IPS DF 4.7 (cell line): ENCODE data around the gene EFCAB6.
"Not testable (repeated sequence)": the region's sequence is repeated elsewhere in the genome, so short reads cannot be mapped to it uniquely, and the experiment has no call there.

Experiments used
- DNase-seq: peaks from one replicate; pipeline ENCODE4 v3.0.0-alpha.2; 2013; ENCODE audit warnings: low spot score; ENCODE audit errors: extremely low read depth

Gene EFCAB6

GRCh38 chr22:43723816-43724215 lies 88.3 kb downstream of the EFCAB6 start:
- DNase-seq = no peak

DNA sequence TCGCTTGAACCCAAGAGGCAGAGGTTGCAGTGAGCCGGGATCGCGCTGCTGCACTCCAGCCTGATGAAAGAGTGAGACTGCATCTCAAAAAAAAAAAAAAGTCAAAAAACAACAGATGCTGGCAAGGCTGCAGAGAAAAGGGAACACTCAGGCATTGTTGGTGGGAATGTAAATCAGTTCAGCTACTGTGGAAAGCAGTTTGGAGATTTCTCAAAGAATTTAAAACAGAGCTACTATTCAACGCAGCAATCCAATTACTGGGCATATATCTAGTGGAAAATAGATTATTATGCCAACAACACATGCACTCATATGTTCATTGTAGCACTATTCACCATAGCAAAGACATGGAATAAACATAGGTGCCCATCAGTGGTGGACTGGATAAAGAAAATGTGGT lies 89.7 kb downstream of the EFCAB6 start:
- no peak for DNase-seq

- no peak for DNase-seq
These were observed 91.4 kb downstream of the EFCAB6 start for GRCh38 chr22:43720716-43721115.

GRCh38 chr22:43714104-43714503 lies 98.0 kb downstream of the EFCAB6 start:
- no peak for DNase-seq

- DNase-seq = no peak
These were observed 100.4 kb downstream of the EFCAB6 start for GRCh38 chr22:43711681-43712080.

- no peak for DNase-seq
These were observed 104.5 kb downstream of the EFCAB6 start for GRCh38 chr22:43707648-43708047.

- no peak for DNase-seq
These were observed 105.4 kb downstream of the EFCAB6 start for GRCh38 chr22:43706571-43707328.

DNA sequence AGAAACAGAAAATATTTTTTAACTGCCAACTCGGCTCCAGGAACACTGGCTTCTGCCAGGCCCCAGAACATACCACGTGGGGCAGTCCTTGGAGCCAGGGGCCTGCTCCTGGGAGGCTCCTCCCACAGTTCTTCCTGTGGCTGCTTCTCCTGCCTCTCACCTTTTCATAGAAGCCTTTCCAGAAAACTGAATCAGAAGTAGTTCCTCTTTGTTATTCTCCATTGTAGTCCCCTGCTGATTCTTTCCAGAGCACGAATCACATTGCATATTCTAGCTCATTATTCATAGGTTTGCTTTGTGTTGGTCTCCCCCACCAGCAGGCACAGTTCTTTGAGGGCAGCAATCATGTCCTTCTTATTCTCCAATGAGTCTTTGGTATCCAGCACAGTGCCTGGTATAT lies 106.0 kb downstream of the EFCAB6 start:
- no peak for DNase-seq

DNA sequence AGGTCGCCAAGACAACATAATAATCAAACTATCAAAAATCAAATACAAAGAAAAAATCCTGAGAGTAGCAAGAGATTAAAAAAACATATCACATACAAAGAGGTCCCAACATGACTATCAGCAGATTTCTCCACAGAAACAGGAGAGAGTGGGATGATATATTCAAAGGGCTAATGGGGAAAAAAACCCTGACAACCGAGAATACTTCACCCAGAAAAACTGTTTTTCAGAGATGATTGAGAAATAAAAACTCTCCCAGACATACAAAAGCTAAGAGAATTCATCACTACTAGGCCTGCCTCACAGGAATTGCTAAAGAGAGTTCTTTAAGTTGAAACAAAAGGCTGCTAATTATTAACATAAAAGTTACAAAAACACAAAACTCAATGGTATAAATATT lies 108.1 kb downstream of the EFCAB6 start:
- no peak for DNase-seq

DNA sequence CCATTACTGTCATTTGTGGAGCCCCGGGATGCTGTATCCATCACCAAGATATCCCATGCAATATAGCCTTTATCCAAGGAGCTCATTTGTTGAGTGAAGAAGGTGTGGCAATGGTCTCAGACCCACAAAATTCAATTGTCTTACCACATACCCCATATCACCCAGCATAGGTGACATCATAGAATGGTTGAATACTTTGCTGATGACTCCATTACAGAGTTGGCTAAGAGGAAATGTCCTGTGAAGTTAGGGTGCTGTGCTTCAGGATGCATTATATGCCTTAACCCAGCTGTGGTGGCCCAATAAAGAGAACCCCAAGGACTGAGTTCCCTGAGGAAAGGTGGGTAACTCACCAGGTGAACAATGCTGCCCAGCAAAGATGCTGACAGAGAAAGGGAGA lies 113.7 kb downstream of the EFCAB6 start:
- no peak for DNase-seq

- DNase-seq = no peak
These were observed 114.2 kb downstream of the EFCAB6 start for GRCh38 chr22:43697894-43698293.

GRCh38 chr22:43693249-43693648 lies 118.9 kb downstream of the EFCAB6 start:
- no peak for DNase-seq

- no peak for DNase-seq
These were observed 122.7 kb downstream of the EFCAB6 start for GRCh38 chr22:43689356-43689755.

- DNase-seq = no peak
These were observed 129.3 kb downstream of the EFCAB6 start for GRCh38 chr22:43682851-43683250.

GRCh38 chr22:43681731-43682360 lies 130.3 kb downstream of the EFCAB6 start:
- DNase-seq = no peak

DNA sequence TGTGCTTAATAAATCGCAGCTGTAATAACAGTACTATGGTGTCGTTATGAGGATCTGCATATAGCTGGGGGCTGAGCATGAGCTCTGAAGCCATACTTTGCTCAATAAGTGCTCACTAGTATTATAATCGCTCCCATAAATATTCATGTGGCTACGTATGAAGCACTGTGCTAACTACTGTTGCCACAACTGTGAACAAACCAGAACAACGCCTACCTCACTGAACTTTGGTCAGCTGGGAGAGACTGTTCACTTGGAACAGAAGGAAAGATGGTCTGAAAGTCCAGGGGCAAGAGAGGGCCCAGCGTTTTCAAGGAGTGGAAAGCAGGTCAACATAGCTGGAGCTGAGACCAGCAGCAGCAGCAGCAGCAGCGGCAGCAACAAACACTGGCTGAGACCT lies 141.6 kb downstream of the EFCAB6 start:
- DNase-seq = no peak

GRCh38 chr22:43669190-43669589 lies 142.9 kb downstream of the EFCAB6 start:
- DNase-seq = no peak

DNA sequence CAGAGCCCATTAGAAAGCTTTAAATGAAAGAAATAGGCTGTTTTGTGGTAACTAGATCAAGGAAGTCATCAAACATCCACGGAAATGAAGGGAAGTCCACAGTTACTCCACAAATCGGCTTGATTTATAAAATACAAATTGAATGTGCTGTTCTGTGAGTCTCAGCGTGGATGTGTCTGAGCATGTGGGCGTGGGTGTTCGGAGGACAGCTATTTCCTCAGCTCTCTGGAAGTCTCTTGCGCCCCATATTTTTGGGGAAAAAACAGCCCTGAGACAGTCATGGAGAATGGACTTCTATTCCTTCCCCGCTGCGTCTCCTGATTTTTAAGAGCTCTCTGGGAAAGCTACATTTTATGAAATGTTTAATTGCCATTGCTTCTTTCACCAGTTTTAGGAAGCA lies 144.4 kb downstream of the EFCAB6 start:
- no peak for DNase-seq

DNA sequence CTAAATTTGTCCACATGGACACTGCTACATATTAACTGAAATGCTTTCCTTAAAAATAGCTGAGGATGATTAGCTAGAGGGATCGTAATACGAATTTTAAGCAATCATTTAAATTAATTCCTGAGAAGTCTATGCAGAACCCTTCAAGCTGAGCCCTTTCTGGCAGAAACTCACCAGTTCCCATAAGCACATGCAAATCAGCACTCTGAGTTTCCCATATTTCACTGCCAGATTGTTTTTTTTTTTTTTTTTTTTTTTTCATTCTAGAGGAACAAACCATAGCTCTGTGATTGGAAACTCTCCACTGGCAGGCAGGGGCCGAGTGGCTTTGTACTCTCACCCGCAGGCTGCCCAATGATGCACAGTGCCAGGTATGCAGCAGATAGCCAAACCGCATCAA lies 145.6 kb downstream of the EFCAB6 start:
- no peak for DNase-seq

DNA sequence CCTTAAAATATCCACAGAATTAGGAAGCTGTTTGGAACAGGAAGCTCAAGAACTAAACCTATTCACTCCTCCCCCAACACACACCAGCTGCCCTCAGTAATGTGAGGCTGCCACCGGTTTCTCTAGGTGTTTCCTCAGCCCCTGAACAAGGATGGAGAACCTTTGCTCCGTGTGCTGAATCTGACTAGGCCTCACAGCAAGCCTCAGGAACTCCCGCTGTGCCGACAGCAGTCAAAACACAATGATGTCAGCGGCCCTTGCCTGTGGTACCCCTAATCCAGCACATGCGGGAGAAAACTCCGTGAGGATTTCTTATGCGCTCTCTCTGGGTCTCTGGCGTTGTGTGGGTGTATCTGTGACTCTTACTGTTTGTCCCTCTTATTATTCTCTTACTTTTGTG lies 153.3 kb downstream of the EFCAB6 start:
- no peak for DNase-seq

- not testable (repeated sequence) for DNase-seq
These were observed 155.5 kb downstream of the EFCAB6 start for GRCh38 chr22:43656581-43656980.

GRCh38 chr22:43654271-43654670 lies 157.8 kb downstream of the EFCAB6 start:
- DNase-seq = no peak

DNA sequence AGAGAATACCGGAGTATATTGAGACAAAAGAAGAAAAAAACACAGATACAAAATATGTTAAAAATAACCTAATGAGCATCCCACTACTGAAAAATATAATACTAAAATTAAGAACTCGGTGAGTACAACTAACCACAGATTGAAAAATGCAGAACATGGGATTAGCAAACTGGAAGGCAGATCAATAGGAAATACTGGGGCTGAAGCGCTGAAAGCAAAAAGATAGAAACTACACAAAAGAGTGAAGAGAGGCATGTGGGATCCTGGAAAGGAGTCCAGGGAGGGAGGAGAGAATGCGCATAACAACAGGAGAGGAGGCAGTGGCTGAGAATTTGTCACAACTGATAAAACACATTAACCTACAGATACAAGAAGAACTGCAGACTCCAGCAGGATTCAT lies 159.3 kb downstream of the EFCAB6 start:
- no peak for DNase-seq
